NCI-H226 (cell line): Measurements from ENCODE around the gene C10orf62.
"Not testable (repeated sequence)": the region's sequence is repeated elsewhere in the genome, so short reads cannot be mapped to it uniquely, and the experiment has no call there.

Source experiments
- DNase-seq: peaks from one replicate; pipeline ENCODE4 v3.0.0-alpha.2; 2015

Gene C10orf62

GRCh38 chr10:97566336-97566996 is 23.1 kb upstream of the C10orf62 start:
- no peak for DNase-seq

- no peak for DNase-seq
These were observed 21.6 kb upstream of the C10orf62 start for GRCh38 chr10:97567891-97568290.

GRCh38 chr10:97570146-97570788 is 19.3 kb upstream of the C10orf62 start:
- no peak for DNase-seq

- no peak for DNase-seq
These were observed 18.6 kb upstream of the C10orf62 start for GRCh38 chr10:97570789-97571471.

GRCh38 chr10:97571622-97572021 is 17.9 kb upstream of the C10orf62 start:
- DNase-seq, result no peak

GRCh38 chr10:97572214-97572989 is 17.1 kb upstream of the C10orf62 start, which contains the start of gene ANKRD2:
TSS of gene ANKRD2 (plus strand) at chr10:97572779. CDS start at chr10:97572789, 10 bp downstream.
- peak; percentile 44 for DNase-seq

- peak; percentile 52 for DNase-seq
These were observed 16.5 kb upstream of the C10orf62 start for GRCh38 chr10:97573021-97573420.

GRCh38 chr10:97573672-97574071 is 15.8 kb upstream of the C10orf62 start:
- no peak for DNase-seq

- DNase-seq, result peak; percentile 99
These were observed 15.0 kb upstream of the C10orf62 start for GRCh38 chr10:97574374-97575126.

- DNase-seq, result peak; percentile 71
These were observed 14.3 kb upstream of the C10orf62 start for GRCh38 chr10:97575127-97575668.

- not testable (repeated sequence) for DNase-seq
These were observed 13.0 kb upstream of the C10orf62 start for GRCh38 chr10:97576487-97576886.

- DNase-seq, result no peak
These were observed 11.8 kb upstream of the C10orf62 start for GRCh38 chr10:97577701-97578100.

GRCh38 chr10:97578171-97578844 is 11.2 kb upstream of the C10orf62 start:
- DNase-seq, result no peak

GRCh38 chr10:97580421-97581367 is 8.8 kb upstream of the C10orf62 start:
- no peak for DNase-seq

- DNase-seq, result no peak
These were observed 7.4 kb upstream of the C10orf62 start for GRCh38 chr10:97582169-97582568.

- DNase-seq, result no peak
These were observed 6.0 kb upstream of the C10orf62 start for GRCh38 chr10:97583476-97583875.

GRCh38 chr10:97584060-97584797 is 5.3 kb upstream of the C10orf62 start, which contains the start of gene HOGA1:
TSS of gene HOGA1 (plus strand) at chr10:97584389. CDS start at chr10:97584704, 315 bp downstream.
- DNase-seq, result peak; percentile 98

GRCh38 chr10:97584798-97585438 is 4.6 kb upstream of the C10orf62 start:
- DNase-seq, result no peak

- no peak for DNase-seq
These were observed 4.1 kb upstream of the C10orf62 start for GRCh38 chr10:97585439-97585811.
